SK-MEL-5 (cell line): Measurements from ENCODE around the gene MUC2. TPM values are rescaled to one million over a fixed set of nuclear protein-coding genes. Genes with fewer than 3 reads are reported as not detected.

Experiments
- DNase-seq: peaks from one replicate; pipeline ENCODE4 v3.0.0-alpha.2; 2016; ENCODE audit warnings: low read depth, low spot score
- in situ Hi-C: cut with HindIII; loops from 2 replicates; pipeline ENCODE4 v1.10.0; 2016; ENCODE audit warnings: low sequenced_read_pairs, high pct_unique_total_duplicates, low pct_unique_long_range_greater_than_20kb
- total RNA-seq: library from RNA; depleted of rRNA; stranded (reverse); fragments of >200 nt; shearing (Covaris generic); gene quantifications from 2 replicates; pipeline ENCODE4 v1.2.3, GENCODE V29; 2014

Gene MUC2
- total RNA-seq, 1 experiment from 2014 or later = not detected

GRCh38 chr11:1034456-1035295 is 40.0 kb upstream of the MUC2 start:
- in situ Hi-C loops = no loop called here
- DNase-seq = no peak

- in situ Hi-C loops = no loop called here
- no peak for DNase-seq
Measured at GRCh38 chr11:1035577-1036283, 38.9 kb upstream of the MUC2 start.

- no peak for DNase-seq
- in situ Hi-C loops = no loop called here
Measured at GRCh38 chr11:1036303-1036923, 38.3 kb upstream of the MUC2 start, which contains the start of gene MUC6. MUC6 (minus strand) TSS chr11:1036718; CDS start chr11:1036655, 63 bp downstream.

GRCh38 chr11:1036931-1037330 is 37.7 kb upstream of the MUC2 start:
- in situ Hi-C loops = no loop called here
- DNase-seq = no peak

GRCh38 chr11:1037506-1038055 is 37.1 kb upstream of the MUC2 start:
- DNase-seq = no peak
- in situ Hi-C loops = no loop called here

- in situ Hi-C loops = no loop called here
- no peak for DNase-seq
Measured at GRCh38 chr11:1038361-1038760, 36.3 kb upstream of the MUC2 start.

GRCh38 chr11:1038921-1039320 is 35.8 kb upstream of the MUC2 start:
- in situ Hi-C loops = no loop called here
- no peak for DNase-seq

- in situ Hi-C loops = no loop called here
- DNase-seq = no peak
Measured at GRCh38 chr11:1039481-1040427, 34.9 kb upstream of the MUC2 start.

- in situ Hi-C loops = no loop called here
Measured at GRCh38 chr11:1040428-1041148, 34.1 kb upstream of the MUC2 start.

GRCh38 chr11:1041149-1041467 is 33.6 kb upstream of the MUC2 start:
- in situ Hi-C loops = no loop called here
- no peak for DNase-seq

More at GRCh38 chr11:1040428-1041148, 34.1 kb upstream of the MUC2 start:
- DNase-seq = no peak

- DNase-seq = no peak
- in situ Hi-C loops = no loop called here
Measured at GRCh38 chr11:1041471-1041870, 33.2 kb upstream of the MUC2 start.

GRCh38 chr11:1041936-1042608 is 32.6 kb upstream of the MUC2 start:
- no peak for DNase-seq
- in situ Hi-C loops = no loop called here

GRCh38 chr11:1042626-1043562 is 31.8 kb upstream of the MUC2 start:
- in situ Hi-C loops = no loop called here
- no peak for DNase-seq

GRCh38 chr11:1043563-1044096 is 31.0 kb upstream of the MUC2 start:
- in situ Hi-C loops = no loop called here
- DNase-seq = no peak

GRCh38 chr11:1044160-1044559 is 30.5 kb upstream of the MUC2 start:
- no peak for DNase-seq
- in situ Hi-C loops = no loop called here
